Measurements from ENCODE around the gene SMC3. TPM values are rescaled to one million over a fixed set of nuclear protein-coding genes. Genes with fewer than 3 reads are reported as not detected.

Gene SMC3
- total RNA-seq (10 to 100 TPM; 65.4 to 86.8 TPM), polyA plus RNA-seq (ENCODE audit: insufficient read depth, low read depth, low replicate concordance) (28.7 TPM)
- long read RNA-seq, donor 1, full-length matches to known transcripts = 2 of 77 reads
- long read RNA-seq, donor 1, partial matches to known transcripts = 75 of 77 reads
- long read RNA-seq, donor 1, other reads (novel, unspliced or antisense) = 0 of 77 reads
- long read RNA-seq, donor 2, partial matches to known transcripts = 39 of 39 reads
- long read RNA-seq, donor 2, other reads (novel, unspliced or antisense) = 0 of 39 reads

- intact Hi-C loops (cut with DNase I; ENCODE audit: low total_unique reads) = no loop called here
- WGBS, 2 donors = 0 to 3% methylated on average over 35 to 64 of the region's 64 CpGs
- DNase-seq = peak; percentile 96
- TF ChIP-seq CTCF (IDR thresholded peaks at IDR 0.05) (no peak), POLR2A (IDR thresholded peaks at IDR 0.05) (peak; percentile 21)
- peaks cover 12% of the 10 kb centered on the region for H3K4me1 ChIP-seq
- H3K27me3 ChIP-seq = no peaks in the 10 kb centered on the region
- H3K4me3 ChIP-seq = peak within 1 kb of the TSS; percentile 92 to 99
- H3K9me3 ChIP-seq = no peaks in the 10 kb centered on the region
- H3K36me3 ChIP-seq (ENCODE audit: low read depth, missing control alignments) = no peaks in the 10 kb centered on the region
- H3K27ac ChIP-seq = peak within 1 kb of the TSS; percentile 90 to 92
Measured at GRCh38 chr10:110567201-110568054, at the start of gene SMC3. TSS of gene SMC3 (plus strand) at chr10:110567695. CDS start at chr10:110567817, 122 bp downstream.

- Histone ChIP-seq H3K9me3 (no peaks in the 10 kb centered on the region), H3K27ac (no peak overlapping the region), H3K27me3 (no peaks in the 10 kb centered on the region), H3K36me3 (ENCODE audit: low read depth, missing control alignments) (no peaks in the 10 kb centered on the region), H3K4me3 (no peak overlapping the region), H3K4me1 (no peaks in the 10 kb centered on the region)
- WGBS, 2 donors = 87 to 96% methylated on average over 4 of the region's 4 CpGs
- TF ChIP-seq POLR2A (IDR thresholded peaks at IDR 0.05) (no peak), CTCF (IDR thresholded peaks at IDR 0.05) (no peak)
- no peak for DNase-seq
- intact Hi-C loops (cut with DNase I; ENCODE audit: low total_unique reads) = no loop called here
Measured at GRCh38 chr10:110522365-110522988, 45.0 kb upstream of the SMC3 start.

- Histone ChIP-seq H3K27ac (no peak overlapping the region), H3K27me3 (no peaks in the 10 kb centered on the region), H3K4me3 (no peak overlapping the region), H3K36me3 (ENCODE audit: low read depth, missing control alignments) (no peaks in the 10 kb centered on the region), H3K4me1 (no peaks in the 10 kb centered on the region), H3K9me3 (no peaks in the 10 kb centered on the region)
- WGBS, 2 donors = 81 to 89% methylated on average over 3 of the region's 3 CpGs
- TF ChIP-seq POLR2A (IDR thresholded peaks at IDR 0.05) (no peak), CTCF (IDR thresholded peaks at IDR 0.05) (no peak)
- intact Hi-C loops (cut with DNase I; ENCODE audit: low total_unique reads) = no loop called here
- DNase-seq = no peak
Measured at GRCh38 chr10:110523736-110524135, 43.8 kb upstream of the SMC3 start.

- intact Hi-C loops (cut with DNase I; ENCODE audit: low total_unique reads) = no loop called here
Measured at GRCh38 chr10:110524179-110524858, 43.2 kb upstream of the SMC3 start.

More at GRCh38 chr10:110524179-110524858, 43.2 kb upstream of the SMC3 start:
- Histone ChIP-seq H3K4me1 (no peaks in the 10 kb centered on the region), H3K4me3 (no peak overlapping the region), H3K27me3 (no peaks in the 10 kb centered on the region), H3K9me3 (no peaks in the 10 kb centered on the region), H3K27ac (no peak overlapping the region), H3K36me3 (ENCODE audit: low read depth, missing control alignments) (no peaks in the 10 kb centered on the region)
- no peak for DNase-seq
- TF ChIP-seq CTCF (IDR thresholded peaks at IDR 0.05) (no peak), POLR2A (IDR thresholded peaks at IDR 0.05) (no peak)
- WGBS, 2 donors = 89% methylated on average over 3 of the region's 3 CpGs
